H7 (cell line): Measurements from ENCODE around the gene ULK2. TPM values are rescaled to one million over a fixed set of nuclear protein-coding genes. Genes with fewer than 3 reads are reported as not detected.

ENCODE experiments used
- DNase-seq: peaks from one replicate; pipeline ENCODE4 v3.0.0; 2012
- H3K27me3 ChIP-seq: 2 replicates; pipeline ENCODE4 v1.6.0; 2011; ENCODE audit warnings: mild to moderate bottlenecking, low read length; ENCODE audit not compliant: control insufficient read depth, insufficient read depth
- H3K36me3 ChIP-seq: replicated peaks from 2 replicates; pipeline ENCODE4 v1.5.1; 2011; ENCODE audit warnings: low read length; ENCODE audit not compliant: control insufficient read depth, insufficient read depth
- H3K4me3 ChIP-seq: 2 replicates; pipeline ENCODE4 v1.5.1; 2011; ENCODE audit warnings: low read depth, mild to moderate bottlenecking, control low read depth, low read length, moderate library complexity; ENCODE audit not compliant: insufficient read depth
- total RNA-seq: library from RNA; depleted of rRNA; stranded (reverse); fragments of >200 nt; shearing (Covaris generic); gene quantifications from 2 replicates; pipeline ENCODE4 v1.2.3, GENCODE V29; 2014

ULK2 gene
- total RNA-seq, 1 experiment from 2014 or later, result 13.9 TPM

GRCh38 chr17:19740933-19741332 is 126.8 kb downstream of the ULK2 start:
- H3K27me3 ChIP-seq, result peaks cover 4% of the 10 kb centered on the region
- no peak for DNase-seq

DNA sequence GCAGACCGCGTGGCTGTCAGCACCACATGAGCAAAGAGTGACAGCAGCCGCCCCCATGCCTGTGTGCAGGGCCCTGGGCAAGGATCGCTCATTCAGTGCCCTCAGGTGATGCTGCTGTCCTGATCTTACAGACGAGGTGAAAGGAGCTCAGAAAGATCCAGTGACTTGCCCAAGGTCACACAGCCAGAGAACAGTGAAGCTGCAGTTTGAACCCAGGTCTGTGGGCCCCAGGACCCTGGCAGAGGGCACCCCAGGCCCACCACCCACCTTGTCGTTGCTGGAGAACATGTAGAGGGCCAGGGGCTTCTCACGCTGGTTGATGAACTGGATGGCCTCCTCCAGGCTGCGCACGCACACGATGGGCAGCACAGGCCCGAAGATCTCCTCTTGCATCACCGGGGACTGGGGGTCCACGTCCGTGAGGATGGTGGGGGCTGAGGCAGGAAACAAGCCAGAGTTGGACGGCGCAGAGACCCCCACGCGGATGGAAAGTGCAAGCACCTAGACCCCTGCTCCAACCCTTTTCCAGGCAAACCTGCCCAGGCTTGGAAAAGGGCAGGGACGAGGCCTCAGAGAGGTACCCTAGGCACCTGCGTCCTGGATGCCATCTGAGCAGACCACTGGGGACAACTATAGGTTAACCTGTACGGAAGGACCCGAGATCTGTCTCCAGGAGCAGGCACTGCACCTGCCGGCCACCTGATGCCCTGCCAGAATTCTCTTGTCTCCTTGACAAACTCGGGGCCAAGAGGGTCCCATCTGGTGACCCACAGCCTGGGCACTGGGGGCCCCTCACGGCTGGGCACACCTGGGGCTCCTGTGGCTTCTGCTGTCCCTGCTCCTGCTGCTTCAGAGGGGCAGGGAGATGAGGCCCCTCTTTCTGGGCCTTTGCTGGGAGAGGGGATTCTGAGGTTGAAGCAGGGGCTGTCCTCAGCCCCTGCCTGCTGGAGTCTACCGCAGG is 128.2 kb downstream of the ULK2 start:
- DNase-seq, result no peak
- no peaks in the 10 kb centered on the region for H3K36me3 ChIP-seq
- H3K27me3 ChIP-seq, result no peaks in the 10 kb centered on the region
- no peak overlapping the region for H3K4me3 ChIP-seq

More at GRCh38 chr17:19740933-19741332, 126.8 kb downstream of the ULK2 start:
- Histone ChIP-seq H3K4me3 (no peak overlapping the region), H3K36me3 (no peaks in the 10 kb centered on the region)

- DNase-seq, result no peak
- Histone ChIP-seq H3K36me3 (no peaks in the 10 kb centered on the region), H3K4me3 (no peak overlapping the region), H3K27me3 (no peaks in the 10 kb centered on the region)
These were observed 129.0 kb downstream of the ULK2 start for GRCh38 chr17:19738757-19739156.

GRCh38 chr17:19738073-19738449 is 129.7 kb downstream of the ULK2 start:
- no peaks in the 10 kb centered on the region for H3K27me3 ChIP-seq
- H3K36me3 ChIP-seq, result no peaks in the 10 kb centered on the region
- no peak for DNase-seq
- H3K4me3 ChIP-seq, result no peak overlapping the region

- no peak for DNase-seq
- no peak overlapping the region for H3K4me3 ChIP-seq
- no peaks in the 10 kb centered on the region for H3K36me3 ChIP-seq
- H3K27me3 ChIP-seq, result no peaks in the 10 kb centered on the region
These were observed 130.2 kb downstream of the ULK2 start for GRCh38 chr17:19737305-19738072.

DNA sequence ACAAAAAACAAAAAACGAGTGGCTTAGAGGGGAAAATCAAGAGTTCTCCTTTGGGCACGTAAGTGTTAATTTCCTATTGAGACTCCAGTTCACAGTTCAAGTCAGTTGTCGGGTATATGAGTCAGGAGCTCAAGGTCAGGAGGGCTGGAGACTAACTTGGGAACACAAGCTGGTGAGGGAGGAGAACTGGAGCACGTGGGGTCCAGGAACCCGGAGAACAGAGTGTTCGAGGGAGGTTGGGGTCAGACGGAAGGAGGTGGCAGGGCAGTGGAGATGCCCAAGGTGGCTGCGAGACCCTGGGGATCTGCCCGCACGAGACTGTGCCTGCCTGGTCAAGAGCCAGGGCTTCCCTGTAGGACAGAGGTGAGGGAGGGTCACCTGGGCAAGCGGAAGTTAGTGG is 131.7 kb downstream of the ULK2 start:
- H3K4me3 ChIP-seq, result no peak overlapping the region
- no peak for DNase-seq
- no peaks in the 10 kb centered on the region for H3K36me3 ChIP-seq
- H3K27me3 ChIP-seq, result no peaks in the 10 kb centered on the region

DNA sequence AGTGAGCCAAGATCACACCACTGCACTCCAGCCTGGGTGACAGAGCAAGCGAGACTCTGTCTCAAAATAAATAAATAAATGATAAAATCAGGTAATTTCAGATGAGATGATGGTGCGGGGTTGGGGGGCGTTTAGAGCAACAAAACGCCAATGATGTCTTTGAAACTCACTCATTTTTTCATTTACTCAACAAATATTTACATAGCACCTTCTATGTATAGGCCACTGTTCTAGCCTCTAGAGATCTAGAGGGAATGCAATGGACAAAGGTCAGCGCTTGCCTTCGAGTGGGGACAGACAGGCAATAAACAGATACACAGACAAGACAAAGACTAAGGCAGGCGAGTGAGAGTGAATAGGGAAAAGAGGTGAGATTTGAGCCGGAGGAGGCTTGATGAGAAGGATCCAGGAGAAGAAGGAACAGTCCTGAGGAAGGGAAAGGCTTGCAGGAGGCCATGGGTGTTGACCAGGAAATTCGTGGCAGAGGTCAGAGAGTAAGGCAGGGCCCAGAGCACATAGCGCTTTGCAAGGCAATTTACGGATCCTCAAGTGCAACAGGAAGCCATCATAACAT is 133.7 kb downstream of the ULK2 start:
- DNase-seq, result no peak
- Histone ChIP-seq H3K4me3 (no peak overlapping the region), H3K27me3 (no peaks in the 10 kb centered on the region), H3K36me3 (no peaks in the 10 kb centered on the region)

GRCh38 chr17:19731626-19732025 is 136.1 kb downstream of the ULK2 start:
- no peak overlapping the region for H3K4me3 ChIP-seq
- no peaks in the 10 kb centered on the region for H3K36me3 ChIP-seq
- DNase-seq, result no peak
- no peaks in the 10 kb centered on the region for H3K27me3 ChIP-seq

DNA sequence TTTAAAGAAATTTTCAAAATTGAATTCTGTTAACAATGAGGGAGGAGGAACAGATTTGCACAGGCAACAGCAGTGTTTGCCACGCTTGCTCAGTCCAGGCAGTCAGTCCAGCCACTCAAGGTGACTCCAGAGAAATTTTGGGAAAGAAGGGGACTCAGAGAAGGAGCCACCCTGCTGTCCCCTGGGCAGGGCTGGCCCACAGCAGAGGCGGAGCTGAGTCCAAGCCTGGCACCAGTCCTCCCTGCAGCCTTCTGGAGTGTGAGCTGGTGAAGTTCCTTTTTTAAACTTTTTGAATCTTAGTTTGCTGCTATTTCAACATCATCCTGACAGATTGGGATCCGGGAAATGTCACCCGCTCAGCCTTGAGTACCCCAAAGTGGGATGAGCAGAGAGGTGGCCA is 136.9 kb downstream of the ULK2 start:
- no peak overlapping the region for H3K4me3 ChIP-seq
- no peaks in the 10 kb centered on the region for H3K36me3 ChIP-seq
- no peaks in the 10 kb centered on the region for H3K27me3 ChIP-seq
- no peak for DNase-seq

DNA sequence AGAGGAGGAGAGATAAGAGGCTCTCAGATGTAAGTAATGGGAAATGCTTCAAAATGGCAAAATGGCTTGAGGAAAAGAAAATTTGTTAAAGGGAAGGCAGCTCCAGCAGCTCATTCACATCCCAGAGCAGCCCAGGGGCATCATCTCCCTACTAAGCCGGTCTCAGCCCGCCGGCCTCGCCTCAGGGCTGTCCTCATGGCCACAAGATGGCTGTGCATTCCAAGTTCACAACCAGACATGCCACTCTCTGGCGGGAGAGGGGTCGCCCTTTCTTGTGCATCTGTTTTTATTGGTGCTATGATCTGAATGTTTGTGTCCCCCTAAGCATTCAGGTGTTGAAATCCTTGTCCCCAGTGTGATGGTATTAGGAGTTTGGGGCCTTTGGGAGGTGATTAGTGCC is 137.8 kb downstream of the ULK2 start:
- no peak for DNase-seq
- Histone ChIP-seq H3K4me3 (no peak overlapping the region), H3K36me3 (no peaks in the 10 kb centered on the region), H3K27me3 (no peaks in the 10 kb centered on the region)

DNA sequence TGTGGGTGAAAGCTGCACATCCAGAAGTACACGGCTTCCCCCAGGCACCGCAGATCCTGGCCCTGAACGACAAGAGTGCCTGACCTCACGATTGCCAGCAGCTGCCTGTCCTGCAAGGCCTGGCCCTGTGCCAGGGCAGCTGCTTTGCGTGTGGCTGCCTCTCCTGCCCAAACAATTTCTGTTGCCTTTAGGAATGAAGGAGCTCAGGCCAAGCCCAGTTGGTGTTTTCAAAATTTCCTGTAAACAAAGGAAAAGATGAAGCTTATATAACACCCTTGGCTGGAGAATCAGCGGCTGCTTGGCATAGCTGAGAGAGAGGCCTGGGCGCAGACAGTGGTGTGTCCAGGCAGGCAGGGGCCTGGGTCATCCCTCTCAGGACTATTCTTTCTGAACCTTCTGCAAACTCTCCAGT is 139.6 kb downstream of the ULK2 start:
- DNase-seq, result no peak
- no peak overlapping the region for H3K4me3 ChIP-seq
- H3K27me3 ChIP-seq, result no peaks in the 10 kb centered on the region
- H3K36me3 ChIP-seq, result no peaks in the 10 kb centered on the region

GRCh38 chr17:19727501-19728078 is 140.1 kb downstream of the ULK2 start:
- Histone ChIP-seq H3K36me3 (no peaks in the 10 kb centered on the region), H3K27me3 (no peaks in the 10 kb centered on the region), H3K4me3 (no peak overlapping the region)
- no peak for DNase-seq

DNA sequence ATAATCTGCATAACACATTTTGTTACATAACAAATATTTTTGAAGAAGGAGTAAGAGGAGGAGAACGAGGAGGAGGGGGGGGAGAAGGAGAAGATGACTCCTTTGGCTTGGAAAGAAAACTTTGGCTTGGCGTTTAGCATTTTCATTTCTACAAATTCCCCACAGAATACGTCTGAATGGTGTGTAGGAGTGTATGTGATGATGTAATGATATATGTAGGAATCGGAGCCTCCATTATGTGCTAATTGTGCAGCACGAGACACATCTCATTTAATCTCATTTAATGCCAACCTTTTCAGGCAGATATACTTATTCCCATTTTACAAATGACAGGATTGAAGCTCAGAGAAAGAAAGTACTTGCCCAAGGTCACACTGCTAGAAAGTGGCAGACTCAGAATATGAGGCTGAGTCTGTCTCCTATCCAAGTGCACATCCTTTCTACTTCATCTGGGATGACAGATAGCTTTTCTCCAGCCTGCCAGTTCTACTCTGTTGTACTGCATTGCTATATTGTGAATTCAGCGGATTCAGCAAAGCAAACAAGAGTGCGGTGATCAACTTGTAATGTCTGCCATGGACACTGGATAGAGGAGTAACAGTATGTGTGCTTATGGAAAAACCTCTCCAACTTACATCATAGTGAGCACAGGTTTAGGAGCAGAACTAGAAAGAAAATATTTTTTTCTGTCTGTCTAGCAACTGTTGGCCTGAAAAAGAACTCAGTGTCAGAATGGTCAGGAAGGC is 140.9 kb downstream of the ULK2 start:
- H3K27me3 ChIP-seq, result no peaks in the 10 kb centered on the region
- H3K36me3 ChIP-seq, result no peaks in the 10 kb centered on the region
- no peak overlapping the region for H3K4me3 ChIP-seq
- no peak for DNase-seq

DNA sequence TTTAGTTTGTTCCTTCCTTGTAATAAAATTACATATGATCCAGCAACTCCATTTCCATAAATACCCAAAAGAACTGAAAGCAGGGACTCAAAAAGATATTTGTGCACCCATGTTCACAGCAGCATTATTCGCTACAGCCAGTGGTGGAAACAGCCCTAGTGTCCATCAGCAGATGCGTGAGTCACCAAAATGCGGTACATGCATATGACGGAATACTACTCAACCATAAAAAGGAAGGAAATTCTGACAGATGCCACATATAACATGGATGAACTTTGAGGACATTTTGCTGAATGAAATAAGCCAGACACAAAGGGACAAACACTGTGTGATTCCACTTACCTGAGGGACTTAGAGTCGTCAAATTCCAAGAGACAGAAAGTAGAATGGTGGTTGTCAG is 142.2 kb downstream of the ULK2 start:
- no peaks in the 10 kb centered on the region for H3K27me3 ChIP-seq
- H3K36me3 ChIP-seq, result no peaks in the 10 kb centered on the region
- no peak for DNase-seq
- no peak overlapping the region for H3K4me3 ChIP-seq
